HFF-Myc (cell line): Measurements from ENCODE around the gene SH3D19.

Source experiments
- DNase-seq: peaks from one replicate; pipeline ENCODE4 v3.0.0-alpha.2; 2011; ENCODE audit warnings: low read depth; ENCODE audit errors: extremely low read depth
- H3K4me3 ChIP-seq: replicated peaks from 2 replicates; pipeline ENCODE4 v1.5.1; 2011; ENCODE audit warnings: low read depth, mild to moderate bottlenecking, control low read depth, low read length
- CTCF ChIP-seq: IDR thresholded peaks from 2 replicates; pipeline ENCODE4 v1.5.1; 2012; ENCODE audit warnings: mild to moderate bottlenecking, low read depth, low read length, control low read depth; ENCODE audit errors: missing control alignments

Gene SH3D19

GRCh38 chr4:151165205-151166000 is 160.0 kb downstream of the SH3D19 start:
- no peak overlapping the region for H3K4me3 ChIP-seq
- no peak for TF ChIP-seq CTCF
- DNase-seq: no peak

- TF ChIP-seq CTCF: no peak
- no peak for DNase-seq
- H3K4me3 ChIP-seq: no peak overlapping the region
Observed at GRCh38 chr4:151163855-151164254, 161.6 kb downstream of the SH3D19 start.

GRCh38 chr4:151158979-151159378 is 166.4 kb downstream of the SH3D19 start:
- no peak overlapping the region for H3K4me3 ChIP-seq
- no peak for TF ChIP-seq CTCF
- DNase-seq: no peak

- H3K4me3 ChIP-seq: no peak overlapping the region
- DNase-seq: no peak
- no peak for TF ChIP-seq CTCF
Observed at GRCh38 chr4:151157543-151157942, 167.9 kb downstream of the SH3D19 start.

GRCh38 chr4:151153585-151153984 is 171.8 kb downstream of the SH3D19 start:
- H3K4me3 ChIP-seq: no peak overlapping the region
- no peak for TF ChIP-seq CTCF
- DNase-seq: no peak

- no peak overlapping the region for H3K4me3 ChIP-seq
- TF ChIP-seq CTCF: no peak
- no peak for DNase-seq
Observed at GRCh38 chr4:151152028-151152427, 173.4 kb downstream of the SH3D19 start.
